OCI-LY7 (cell line): ENCODE data around the gene TAPT1. TPM values are rescaled to one million over a fixed set of nuclear protein-coding genes. Genes with fewer than 3 reads are reported as not detected.

ENCODE experiments used
- BruUV-seq: library from RNA; stranded (reverse); fragments of 400-500 nt; replicated peaks from 2 replicates; lab custom pipeline; 2021; lab: Mats Ljungman, UMichigan
- CTCF ChIA-PET: fragments of 300-600 bp; sonication (Branson Sonifier 250); formaldehyde crosslinking; loops from one replicate; lab custom pipeline; 2022; ENCODE audit warnings: antibody characterized with exemption; ENCODE audit not compliant: unreplicated experiment; lab: Charles Lee
- POLR2A ChIA-PET: fragments of 300-600 bp; sonication (Branson Sonifier 250); formaldehyde crosslinking; loops from one replicate; lab custom pipeline; 2022; ENCODE audit warnings: antibody characterized with exemption; lab: Charles Lee
- DNase-seq: peaks from one replicate; pipeline ENCODE4 v3.0.0-alpha.2; 2015; ENCODE audit warnings: low spot score
- H2AFZ ChIP-seq: fragments of 200-600 bp; sonication (generic), shearing (Covaris generic); 2 replicates; pipeline ENCODE4 v1.6.1; 2014; ENCODE audit warnings: mild to moderate bottlenecking, antibody characterized with exemption, low read length, moderate library complexity
- H3K27ac ChIP-seq: fragments of 200-600 bp; sonication (generic); 2 replicates; pipeline ENCODE4 v1.5.1; 2014; ENCODE audit warnings: mixed run types, low read depth, mild to moderate bottlenecking, moderate library complexity, low read length, inconsistent platforms; ENCODE audit not compliant: poor library complexity, severe bottlenecking
- H3K36me3 ChIP-seq: fragments of 200-600 bp; sonication (generic); 2 replicates; pipeline ENCODE4 v1.6.1; 2014; ENCODE audit warnings: mild to moderate bottlenecking, antibody characterized with exemption, low read length, moderate library complexity, mixed read lengths; ENCODE audit not compliant: insufficient read depth
- H3K4me1 ChIP-seq: fragments of 200-600 bp; sonication (generic); 2 replicates; pipeline ENCODE4 v1.5.1; 2014; ENCODE audit warnings: mild to moderate bottlenecking, low read length; ENCODE audit not compliant: insufficient read depth, poor library complexity, severe bottlenecking
- H3K4me2 ChIP-seq: fragments of 200-600 bp; sonication (generic); 2 replicates; pipeline ENCODE4 v1.6.1; 2014; ENCODE audit warnings: mild to moderate bottlenecking, low read length
- H3K4me3 ChIP-seq: fragments of 200-600 bp; sonication (generic); 2 replicates; pipeline ENCODE4 v1.5.1; 2014; ENCODE audit warnings: mild to moderate bottlenecking, low read depth, low read length; ENCODE audit not compliant: poor library complexity, severe bottlenecking
- H3K79me2 ChIP-seq: fragments of 200-600 bp; sonication (generic); 2 replicates; pipeline ENCODE4 v1.6.1; 2016; ENCODE audit warnings: low read depth, mild to moderate bottlenecking, low read length, moderate library complexity, mixed read lengths; ENCODE audit not compliant: insufficient read depth
- H3K9me2 ChIP-seq: fragments of 200-600 bp; sonication (generic); 2 replicates; pipeline ENCODE4 v1.6.1; 2016; ENCODE audit warnings: mild to moderate bottlenecking, low read length, mixed read lengths; ENCODE audit not compliant: insufficient read depth
- H3K9me3 ChIP-seq: fragments of 200-600 bp; sonication (generic); 2 replicates; pipeline ENCODE4 v1.6.1; 2014; ENCODE audit warnings: mild to moderate bottlenecking, mixed run types, low read length, mixed read lengths
- H4K20me1 ChIP-seq: fragments of 200-600 bp; sonication (generic); 2 replicates; pipeline ENCODE4 v1.6.1; 2014; ENCODE audit warnings: mild to moderate bottlenecking, antibody characterized with exemption, low read length, moderate library complexity, mixed read lengths; ENCODE audit not compliant: insufficient read depth
- CTCF ChIP-seq: fragments of 200-600 bp; sonication (generic); conservative IDR thresholded peaks from 2 replicates; pipeline ENCODE4 v1.5.1; 2014; ENCODE audit warnings: mild to moderate bottlenecking, antibody characterized with exemption, low read length, moderate library complexity, mixed read lengths
- EZH2phosphoT487 ChIP-seq: fragments of 200-600 bp; sonication (generic); IDR thresholded peaks from 2 replicates; pipeline ENCODE4 v1.6.1; 2018; ENCODE audit warnings: low read depth, borderline replicate concordance, mild to moderate bottlenecking, mixed run types, antibody characterized with exemption, low read length, moderate library complexity, mixed read lengths
- intact Hi-C: fragments of 100-400 bp; cut with micrococcal nuclease; formaldehyde crosslinking; loops from one replicate; pipeline ENCODE4 v1.10.0; 2022; ENCODE audit not compliant: unreplicated experiment
- total RNA-seq, 2 experiments: library from RNA; depleted of rRNA in 1 of 2; stranded (reverse); fragments of >200 nt in 1 of 2; shearing (Covaris generic) in 1 of 2; gene quantifications; 2 replicates each; pipeline ENCODE4 v1.2.3, GENCODE V29; 2014 to 2022

TAPT1 gene
- total RNA-seq, 2 experiments from 2014 or later = 34.3 to 66.6 TPM

- no peak overlapping the region for H2AFZ ChIP-seq
- H3K9me2 ChIP-seq = no peaks in the 10 kb centered on the region
- no peaks in the 10 kb centered on the region for H3K9me3 ChIP-seq
- DNase-seq = no peak
- TF ChIP-seq EZH2phosphoT487 = no peak
- TF ChIP-seq CTCF = no peak
- H4K20me1 ChIP-seq = no peaks in the 10 kb centered on the region
- CTCF ChIA-PET = no interaction called here
- H3K4me3 ChIP-seq = no peak overlapping the region
- intact Hi-C loops = no loop called here
- H3K4me1 ChIP-seq = no peaks in the 10 kb centered on the region
- peaks cover 68% of the 10 kb centered on the region for H3K36me3 ChIP-seq
- no peak overlapping the region for H3K27ac ChIP-seq
- no peaks in the 10 kb centered on the region for H3K79me2 ChIP-seq
- POLR2A ChIA-PET = interaction anchor here (0.6 to 1.6 kb wide), 5 partner anchors 9 to 1263 kb away, joined by 3 to 5 read pairs (median 3); no protein-coding TSS in a partner anchor
- no peak overlapping the region for H3K4me2 ChIP-seq
- BruUV-seq = no TSS peak
Observed at GRCh38 chr4:16186986-16187385, 39.3 kb downstream of the TAPT1 start.

- no peak for TF ChIP-seq CTCF
- TF ChIP-seq EZH2phosphoT487 = no peak
- no peak overlapping the region for H3K4me2 ChIP-seq
- H3K36me3 ChIP-seq = peaks cover 57% of the 10 kb centered on the region
- H4K20me1 ChIP-seq = no peaks in the 10 kb centered on the region
- H3K79me2 ChIP-seq = no peaks in the 10 kb centered on the region
- ChIA-PET POLR2A (interaction anchor here (0.7 to 2.0 kb wide), 5 partner anchors 9 to 416 kb away, joined by 3 to 10 read pairs (median 6); no protein-coding TSS in a partner anchor), CTCF (interaction anchor here (0.5 kb wide), 2 partner anchors 375 to 1301 kb away, joined by 3 read pairs; no protein-coding TSS in a partner anchor)
- no peaks in the 10 kb centered on the region for H3K4me1 ChIP-seq
- no peak overlapping the region for H2AFZ ChIP-seq
- no peak overlapping the region for H3K4me3 ChIP-seq
- intact Hi-C loops = no loop called here
- no peaks in the 10 kb centered on the region for H3K9me2 ChIP-seq
- H3K27ac ChIP-seq = no peak overlapping the region
- no TSS peak for BruUV-seq
- DNase-seq = no peak
- no peaks in the 10 kb centered on the region for H3K9me3 ChIP-seq
Observed at GRCh38 chr4:16183604-16184003, 42.7 kb downstream of the TAPT1 start.

- Histone ChIP-seq H4K20me1 (no peaks in the 10 kb centered on the region), H3K9me3 (no peaks in the 10 kb centered on the region), H3K79me2 (no peaks in the 10 kb centered on the region), H3K4me1 (peaks cover 16% of the 10 kb centered on the region), H3K36me3 (peaks cover 77% of the 10 kb centered on the region), H2AFZ (no peak overlapping the region), H3K4me2 (no peak overlapping the region), H3K4me3 (no peak overlapping the region), H3K27ac (no peak overlapping the region), H3K9me2 (no peaks in the 10 kb centered on the region)
- DNase-seq = no peak
- TF ChIP-seq EZH2phosphoT487 (no peak), CTCF (no peak)
- CTCF ChIA-PET = interaction anchor here (0.6 kb wide), 1 partner anchor 36 kb away, joined by 3 read pairs; no protein-coding TSS in a partner anchor
- POLR2A ChIA-PET = interaction anchor here (0.5 to 1.3 kb wide), 2 partner anchors 10 to 179 kb away, joined by 3 read pairs; no protein-coding TSS in a partner anchor
- no TSS peak for BruUV-seq
- intact Hi-C loops = no loop called here
Observed at GRCh38 chr4:16176621-16177020, 49.6 kb downstream of the TAPT1 start.
